Mucosa of gallbladder (tissue), 1 donor: Measurements from ENCODE around the gene SLC35B2. TPM values are rescaled to one million over a fixed set of nuclear protein-coding genes. Genes with fewer than 3 reads are reported as not detected.
A peak's percentile ranks its signal among the peaks of the same experiment; 100 is the strongest.

Experiments
- DNase-seq: peaks from one replicate; pipeline ENCODE4 v3.0.0-alpha.2; 2020; ENCODE audit warnings: low spot score
- total RNA-seq: library from RNA; stranded (reverse); gene quantifications from one replicate; pipeline ENCODE4 v1.2.1, GENCODE V29; 2021
- donor health status: DM: no; HTN: no; CAD: no.

Gene SLC35B2
- total RNA-seq = 50.8 TPM

DNA sequence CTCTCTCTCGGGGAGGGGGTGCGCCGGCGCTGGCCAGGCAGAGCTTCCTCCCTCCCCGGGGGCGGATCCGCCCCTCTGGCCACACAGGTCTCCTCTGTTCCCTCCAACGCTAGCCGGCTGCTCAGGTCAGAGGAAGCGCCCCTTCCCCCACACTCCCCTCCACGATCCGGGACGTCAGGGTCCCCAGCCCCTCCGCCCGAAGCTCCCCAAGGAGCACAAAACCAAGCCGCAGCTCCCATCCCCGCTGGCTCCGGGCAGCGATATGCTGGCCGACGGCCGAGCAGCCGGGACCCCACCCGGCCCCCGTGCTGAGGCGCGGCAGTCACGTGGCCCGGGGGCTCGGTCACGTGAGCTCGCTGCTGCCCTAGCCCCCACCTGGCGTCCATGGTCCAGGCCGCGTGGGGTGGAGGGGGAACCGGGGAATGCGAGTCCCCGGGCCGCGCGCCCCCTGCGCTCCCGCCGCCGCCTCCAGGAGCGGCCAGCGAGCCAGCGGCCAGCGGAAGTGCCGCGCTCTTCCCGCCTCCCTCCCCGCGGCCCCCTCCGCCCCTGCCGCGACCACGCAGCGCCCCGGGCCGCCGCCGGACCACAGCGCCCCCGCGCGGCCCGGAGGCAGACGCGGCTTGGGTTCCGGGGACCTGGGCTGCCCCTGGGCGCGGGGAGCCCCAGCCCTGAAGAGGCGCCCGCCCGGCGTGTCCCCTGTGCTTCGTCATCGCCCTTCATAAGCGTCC lies at the start of gene SLC35B2:
TSS of gene SLC35B2 (minus strand) at position 504 of the 728 bp plus-strand sequence. CDS start at position 386, 118 bp downstream.
- DNase-seq = peak; percentile 49

- DNase-seq = no peak
Measured at GRCh38 chr6:44306710-44307109, 49.4 kb upstream of the SLC35B2 start.

DNA sequence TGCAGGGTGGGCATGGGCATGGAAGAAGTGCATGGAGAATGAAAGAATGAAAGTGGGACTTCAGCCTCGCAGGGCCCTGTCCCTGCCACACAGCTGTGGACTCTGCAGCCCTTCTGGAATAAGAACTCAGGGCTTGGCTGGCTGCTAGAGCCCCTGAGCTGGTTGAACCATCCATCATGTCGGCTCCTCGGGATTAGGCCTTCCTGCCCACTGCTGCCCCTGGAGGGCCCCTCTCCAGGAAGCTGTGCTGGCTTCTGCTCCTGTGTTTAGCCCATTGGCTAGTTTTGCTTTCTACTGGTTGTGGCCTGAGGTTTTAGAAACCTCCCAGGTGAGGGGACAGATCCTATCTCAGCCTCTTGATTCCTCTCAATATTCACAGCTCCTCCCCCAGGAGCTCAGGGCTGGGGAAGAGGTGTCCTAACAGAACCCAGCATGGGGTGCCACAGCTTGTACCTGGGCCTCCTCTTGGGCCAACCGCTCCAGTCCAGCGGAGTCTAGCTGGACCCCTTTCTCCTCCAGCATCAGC lies 47.9 kb upstream of the SLC35B2 start:
- DNase-seq = no peak

DNA sequence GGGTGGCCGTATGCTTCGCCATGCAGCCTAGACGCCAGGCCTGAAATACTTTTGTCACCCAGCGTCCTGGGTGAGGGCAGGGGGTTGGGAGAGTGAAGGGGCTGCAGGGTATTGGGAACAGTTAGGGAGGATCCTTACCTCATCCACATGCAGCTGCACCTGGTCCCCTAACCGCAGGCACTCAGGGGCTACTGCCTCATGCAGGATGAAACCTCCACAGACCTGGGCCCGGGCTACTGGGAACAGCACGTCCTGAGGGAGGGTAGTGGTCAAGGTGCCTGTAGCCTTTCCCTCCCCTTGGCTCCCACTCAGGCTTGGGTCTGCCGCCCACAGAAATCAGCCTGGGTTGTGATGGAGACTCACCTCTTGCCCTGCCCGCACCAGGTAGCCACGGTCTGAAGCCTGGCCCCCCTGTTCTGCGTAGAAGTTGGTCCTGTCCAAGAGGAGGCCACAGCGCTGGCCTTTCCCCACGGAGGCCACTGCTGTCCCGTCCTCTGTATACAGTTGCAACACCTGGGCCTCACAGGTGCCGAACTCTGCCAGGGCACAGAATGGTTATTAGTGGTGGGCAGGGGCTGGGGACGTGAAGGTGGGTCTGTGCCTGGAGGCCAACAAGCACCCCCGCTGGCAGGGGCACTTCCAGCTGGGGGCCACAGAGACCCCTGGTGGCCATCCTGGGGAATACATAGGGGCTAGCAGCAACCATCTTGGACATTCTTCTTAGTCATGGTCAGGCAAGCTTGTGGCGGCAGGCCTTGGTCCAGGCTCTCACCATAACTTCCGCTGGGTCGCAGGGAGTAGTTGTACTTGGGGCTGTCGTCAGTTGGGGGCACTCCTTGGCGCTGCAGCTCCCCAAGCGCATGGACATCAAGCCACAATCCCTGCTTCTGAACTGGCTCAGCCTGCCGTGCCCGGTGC lies 47.2 kb upstream of the SLC35B2 start:
- DNase-seq = no peak

DNA sequence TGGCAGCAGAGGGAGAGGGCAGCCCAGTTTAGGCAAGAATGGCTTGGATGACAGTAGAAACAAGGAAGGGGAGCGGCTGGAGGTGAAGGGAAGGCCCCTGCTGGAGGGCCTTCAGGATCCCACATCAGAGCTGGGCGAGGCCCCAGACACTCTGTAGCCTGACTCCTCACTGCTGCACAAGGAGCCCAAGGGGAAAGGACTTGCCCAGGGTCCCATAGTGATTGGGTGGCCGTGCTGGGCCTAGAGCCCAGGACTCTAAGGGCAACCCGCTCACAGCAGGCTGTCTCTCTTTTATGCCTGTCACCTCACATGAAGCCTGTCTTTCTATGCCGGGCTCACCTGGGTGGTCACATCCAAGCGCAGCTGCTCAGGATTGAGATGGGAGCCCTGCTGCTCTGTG lies 46.5 kb upstream of the SLC35B2 start:
- no peak for DNase-seq

DNA sequence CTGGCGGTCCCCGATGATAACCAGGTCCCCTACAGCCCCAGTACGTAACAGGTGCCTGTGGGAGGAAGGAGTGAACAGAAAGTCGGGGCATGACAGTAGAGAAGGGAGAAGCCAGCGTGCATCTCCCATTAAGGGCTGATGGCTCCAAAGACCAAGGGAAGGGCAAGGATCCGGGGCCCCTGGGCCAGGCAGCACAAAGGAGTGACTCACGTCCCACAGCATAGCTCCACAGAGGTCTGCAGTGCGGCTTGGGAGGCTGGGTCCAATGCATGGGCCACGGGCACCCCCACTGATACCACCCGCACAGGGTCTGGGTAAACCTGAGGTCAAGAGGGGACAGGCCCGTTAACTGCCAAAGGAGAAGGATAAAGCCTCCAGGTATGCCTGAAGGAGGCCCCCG lies 45.5 kb upstream of the SLC35B2 start:
- no peak for DNase-seq

- no peak for DNase-seq
Measured at GRCh38 chr6:44301782-44302564, 44.6 kb upstream of the SLC35B2 start.

DNA sequence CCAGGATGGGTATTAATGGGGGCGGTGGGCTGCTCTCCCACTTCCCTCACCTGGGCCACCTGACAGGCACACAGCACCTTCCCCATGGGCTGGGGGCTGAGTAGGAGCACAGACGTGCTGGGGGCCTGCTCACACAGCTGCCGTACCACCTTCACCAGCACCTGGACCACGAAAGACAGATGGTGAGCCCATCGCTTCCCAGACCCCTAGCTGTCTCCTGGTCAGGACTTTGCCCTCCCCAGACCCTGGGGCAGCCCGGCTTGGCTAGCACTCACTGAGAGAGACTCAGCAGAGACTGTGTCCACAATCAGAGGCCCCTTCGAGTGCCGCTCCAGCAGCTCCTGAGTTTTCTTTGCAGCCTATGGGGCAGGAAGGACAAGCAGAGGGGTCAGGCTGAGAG lies 43.8 kb upstream of the SLC35B2 start:
- no peak for DNase-seq

DNA sequence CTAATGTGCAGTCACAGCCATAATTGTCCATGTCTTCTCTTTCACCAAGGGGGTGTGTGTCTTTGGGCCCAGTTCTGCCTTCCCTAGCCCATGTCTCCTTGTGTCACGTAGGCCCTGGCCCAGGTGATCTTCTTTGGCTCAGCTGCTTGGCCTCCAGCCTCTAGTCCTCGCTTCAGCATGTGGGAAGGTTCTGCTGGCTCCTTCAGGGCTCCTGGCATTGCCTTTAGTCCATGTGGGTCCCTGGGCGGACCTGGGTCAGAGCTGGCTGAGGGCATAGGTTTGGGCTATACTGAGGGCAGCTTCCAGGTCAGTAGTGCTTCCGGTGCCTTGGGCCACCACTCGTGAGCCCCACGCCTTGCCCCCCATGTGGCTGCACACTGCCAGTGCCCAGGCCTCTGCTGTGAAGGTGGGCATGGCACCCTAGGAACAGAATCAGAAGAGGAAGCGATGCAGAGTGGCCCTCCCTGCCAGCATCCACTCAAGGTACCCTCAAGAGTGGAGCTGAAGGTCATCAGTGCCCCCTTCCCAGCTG lies 43.0 kb upstream of the SLC35B2 start:
- no peak for DNase-seq

- no peak for DNase-seq
Measured at GRCh38 chr6:44298864-44299263, 41.5 kb upstream of the SLC35B2 start.

GRCh38 chr6:44298055-44298803 lies 40.9 kb upstream of the SLC35B2 start:
- no peak for DNase-seq

- peak; percentile 18 for DNase-seq
Measured at GRCh38 chr6:44297063-44298038, 40.0 kb upstream of the SLC35B2 start.

- DNase-seq = no peak
Measured at GRCh38 chr6:44294832-44295791, 37.8 kb upstream of the SLC35B2 start.

- no peak for DNase-seq
Measured at GRCh38 chr6:44292661-44293365, 35.5 kb upstream of the SLC35B2 start.

DNA sequence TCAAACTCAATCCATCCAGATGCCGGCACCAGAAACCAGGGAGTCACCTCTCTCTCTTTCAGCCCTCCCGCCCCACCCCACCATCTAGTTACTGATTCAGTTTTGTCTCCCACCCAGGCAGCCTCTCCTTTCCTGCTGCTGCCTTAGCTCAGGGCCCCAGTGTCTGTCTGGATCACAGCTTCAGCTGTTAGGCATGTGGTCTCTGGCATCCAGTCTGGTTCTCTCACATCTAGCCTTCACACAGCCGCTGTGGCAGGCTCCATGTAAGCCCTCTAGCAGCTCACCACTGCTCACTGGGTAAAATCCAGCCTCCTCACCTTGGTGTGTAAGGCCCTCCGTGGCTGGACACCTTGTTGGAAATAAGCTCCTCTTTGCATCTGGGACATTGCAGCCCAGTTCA lies 34.5 kb upstream of the SLC35B2 start:
- DNase-seq = no peak

DNA sequence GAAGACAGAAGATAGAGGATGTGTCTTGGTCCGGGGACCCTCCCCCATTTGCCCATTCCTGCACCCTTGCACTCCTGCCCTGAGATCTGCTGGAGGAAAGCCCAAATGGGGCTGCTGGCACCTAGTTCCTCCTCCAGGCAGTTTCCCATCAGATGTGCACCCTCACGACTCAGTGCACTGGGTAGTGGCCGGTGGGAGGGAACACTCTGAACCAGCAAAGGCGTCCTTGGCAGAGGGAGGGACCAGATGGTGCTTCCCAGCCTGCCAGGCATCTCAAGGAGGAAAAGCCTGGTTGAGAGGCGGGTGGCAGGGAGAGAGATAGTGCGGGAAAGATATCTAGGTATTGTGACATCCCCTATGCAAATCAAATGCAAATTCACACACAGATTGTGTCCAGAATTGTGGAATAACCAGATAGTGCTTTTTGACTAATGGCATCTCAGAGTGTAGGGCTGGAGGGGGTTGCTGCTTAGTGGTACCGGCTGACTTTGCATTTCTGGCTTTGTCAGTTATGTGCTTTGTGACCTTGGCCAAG lies 32.5 kb upstream of the SLC35B2 start:
- no peak for DNase-seq

GRCh38 chr6:44286747-44287146 lies 29.4 kb upstream of the SLC35B2 start:
- no peak for DNase-seq

DNA sequence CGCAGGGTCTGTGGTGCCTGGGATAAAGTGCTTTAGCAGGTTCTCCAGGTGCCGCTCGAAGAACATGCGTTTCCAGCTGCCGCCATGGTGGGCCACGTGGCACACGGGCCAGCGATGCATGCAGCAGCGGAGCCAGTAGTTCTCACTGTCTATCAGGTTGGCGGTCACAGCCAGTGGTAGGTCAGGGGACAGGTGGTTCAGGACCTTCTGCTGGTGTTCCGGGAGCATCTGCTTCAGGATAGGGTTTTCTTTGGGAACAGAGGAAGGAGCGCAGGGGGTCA lies 28.9 kb upstream of the SLC35B2 start:
- DNase-seq = no peak
